Ovary (tissue), 9 donors: ENCODE results near the gene TRAFD1. TPM values are rescaled to one million over a fixed set of nuclear protein-coding genes. Genes with fewer than 3 reads are reported as not detected.

Experiments
- DNase-seq, 5 donors: peaks; one replicate each; pipeline ENCODE4 v3.0.0-alpha.2; 2019 to 2020
- H3K27ac ChIP-seq, 2 donors: fragments of 200-600 bp; one replicate each; pipeline versions ENCODE4 v1.5.1 to v1.8.0; 2019 to 2022
- H3K27me3 ChIP-seq: fragments of 200-600 bp; one replicate; pipeline ENCODE4 v1.8.0; 2022
- H3K36me3 ChIP-seq: fragments of 200-600 bp; sonication (generic); one replicate; pipeline ENCODE4 v1.5.1; 2019
- H3K4me1 ChIP-seq: one replicate; pipeline ENCODE4 v1.8.1; 2013; ENCODE audit warnings: mild to moderate bottlenecking, moderate library complexity; ENCODE audit not compliant: insufficient read depth
- H3K4me3 ChIP-seq: fragments of 200-600 bp; sonication (generic); one replicate; pipeline ENCODE4 v1.5.1; 2017
- H3K9me3 ChIP-seq, 2 donors: fragments of 200-600 bp in 1 of 2; sonication (generic) in 1 of 2; one replicate each; pipeline versions ENCODE4 v1.5.1 to v1.8.1; 2013 to 2019; ENCODE audit warnings: mild to moderate bottlenecking in 1 of 2, moderate library complexity in 1 of 2
- EP300 ChIP-seq: sonication (generic); formaldehyde crosslinking; IDR thresholded peaks from one replicate; pipeline ENCODE4 v1.6.1; 2017; ENCODE audit warnings: antibody characterized with exemption
- POLR2A ChIP-seq: fragments of 450-650 bp; IDR thresholded peaks from one replicate; pipeline ENCODE4 v1.6.1; 2017; ENCODE audit warnings: antibody characterized with exemption, mild to moderate bottlenecking, moderate library complexity
- WGBS, 3 donors: extraction: QIAGEN DNeasy Blood & Tissue Kit in 1 of 3; methylation state at CpG; one replicate each; pipeline versions ENCODE4 v1.1.5 to v1.1.7; 2013 to 2017; 5-methylcytosine and 5-hydroxymethylcytosine counted together
- intact Hi-C, 4 donors: fragments of 100-400 bp; cut with DNase I; formaldehyde crosslinking; loops; one replicate each; pipeline versions ENCODE4 v1.11.0 to v1.15.1; 2022 to 2023
- polyA plus RNA-seq, 2 donors: library from polyadenylated mRNA; stranded (reverse); fragments of 200-250 nt in 1 of 2; fragments of 350-450 nt in 1 of 2; fragmentation: Illumina TruSeq in 1 of 2; extraction: RNeasy Lipid Tissue Mini Kit (QIAGEN cat#74804) in 1 of 2; gene quantifications; one replicate each; pipeline ENCODE4 v1.2.3, GENCODE V29; 2013 to 2014
- total RNA-seq, 7 donors: library from RNA; depleted of rRNA in 2 of 7; stranded (reverse); fragments of >200 nt in 2 of 7; fragmentation: NEBNext Ultra II Directional in 3 of 7; extraction: Animal tissue kit (Norgen Biotek cat#: 25700) in 3 of 7; gene quantifications; one replicate each; pipeline versions ENCODE4 v1.1.0 to v1.2.4, GENCODE V29; 2016 to 2023
- TF ChIP-seq, protein P1 (sequence below), 3 donors: fragments of 450-650 bp in 2 of 3; fragments of 200-600 bp in 1 of 3; IDR thresholded peaks; one replicate each; pipeline versions ENCODE4 v1.5.1 to v1.8.0; 2016 to 2022; ENCODE audit warnings: antibody characterized with exemption in 3 of 3, mild to moderate bottlenecking in 1 of 3
- donor health status: DM: no; HTN: no; CAD: no; lungs with moderate emphysema.
- donor health status: DM: no; HTN: no; CAD: no.
- donor health status: Bipolar disorder and iron deficiency.
- donor health status: DM: yes; HTN: yes; CAD: no.
- donor health status: DM: no; HTN: no; CAD: no.
- donor health status: DM: yes; HTN: yes; CAD: no.

Gene TRAFD1
- total and polyA plus RNA-seq, 9 donors, result 13.9 to 49.6 (median 25.5) TPM

DNA sequence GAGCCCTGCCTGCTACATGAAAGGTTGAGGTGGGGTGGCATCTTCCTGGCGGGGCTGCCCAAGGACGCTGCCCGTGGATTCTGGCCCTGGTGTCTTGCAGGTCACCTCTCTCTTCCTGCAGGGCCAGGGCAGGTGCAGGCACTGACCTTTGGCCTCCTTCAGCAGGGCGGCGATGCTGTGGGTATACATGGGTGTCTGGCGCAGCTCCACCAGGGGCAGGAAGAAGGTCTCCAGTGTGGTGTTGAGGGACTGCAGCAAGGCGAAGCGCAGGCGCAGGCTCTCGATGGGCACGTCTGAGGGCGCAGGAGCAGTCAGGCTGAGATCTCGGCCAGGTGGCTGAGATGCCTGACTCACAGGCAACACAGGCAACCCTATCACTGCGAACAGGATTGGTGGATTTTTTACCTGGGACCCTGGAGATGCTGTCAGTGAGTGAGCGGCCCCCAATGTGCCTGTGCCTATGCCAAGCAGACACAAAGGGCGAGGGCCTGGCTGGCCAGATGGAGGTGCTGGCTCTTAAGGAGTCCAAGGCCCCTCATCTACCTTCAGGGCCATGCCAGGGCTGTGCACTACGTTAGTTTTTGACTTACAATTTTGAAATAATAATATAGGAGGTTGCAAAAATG is 45.7 kb downstream of the TRAFD1 start:
- TF ChIP-seq, protein P1, sequence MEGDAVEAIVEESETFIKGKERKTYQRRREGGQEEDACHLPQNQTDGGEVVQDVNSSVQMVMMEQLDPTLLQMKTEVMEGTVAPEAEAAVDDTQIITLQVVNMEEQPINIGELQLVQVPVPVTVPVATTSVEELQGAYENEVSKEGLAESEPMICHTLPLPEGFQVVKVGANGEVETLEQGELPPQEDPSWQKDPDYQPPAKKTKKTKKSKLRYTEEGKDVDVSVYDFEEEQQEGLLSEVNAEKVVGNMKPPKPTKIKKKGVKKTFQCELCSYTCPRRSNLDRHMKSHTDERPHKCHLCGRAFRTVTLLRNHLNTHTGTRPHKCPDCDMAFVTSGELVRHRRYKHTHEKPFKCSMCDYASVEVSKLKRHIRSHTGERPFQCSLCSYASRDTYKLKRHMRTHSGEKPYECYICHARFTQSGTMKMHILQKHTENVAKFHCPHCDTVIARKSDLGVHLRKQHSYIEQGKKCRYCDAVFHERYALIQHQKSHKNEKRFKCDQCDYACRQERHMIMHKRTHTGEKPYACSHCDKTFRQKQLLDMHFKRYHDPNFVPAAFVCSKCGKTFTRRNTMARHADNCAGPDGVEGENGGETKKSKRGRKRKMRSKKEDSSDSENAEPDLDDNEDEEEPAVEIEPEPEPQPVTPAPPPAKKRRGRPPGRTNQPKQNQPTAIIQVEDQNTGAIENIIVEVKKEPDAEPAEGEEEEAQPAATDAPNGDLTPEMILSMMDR (IDR thresholded peaks at IDR 0.05), result no peak
- TF ChIP-seq POLR2A (no peak), EP300 (no peak)
- no peak for DNase-seq
- Histone ChIP-seq H3K27ac (no peak overlapping the region), H3K36me3 (no peaks in the 10 kb centered on the region), H3K4me1 (no peaks in the 10 kb centered on the region), H3K27me3 (no peaks in the 10 kb centered on the region), H3K9me3 (no peaks in the 10 kb centered on the region), H3K4me3 (no peak overlapping the region)
- 89 to 91% (median 89%) methylated on average over 16 to 17 of the region's 17 CpGs for WGBS, 3 donors
- intact Hi-C loops, result no loop called here

DNA sequence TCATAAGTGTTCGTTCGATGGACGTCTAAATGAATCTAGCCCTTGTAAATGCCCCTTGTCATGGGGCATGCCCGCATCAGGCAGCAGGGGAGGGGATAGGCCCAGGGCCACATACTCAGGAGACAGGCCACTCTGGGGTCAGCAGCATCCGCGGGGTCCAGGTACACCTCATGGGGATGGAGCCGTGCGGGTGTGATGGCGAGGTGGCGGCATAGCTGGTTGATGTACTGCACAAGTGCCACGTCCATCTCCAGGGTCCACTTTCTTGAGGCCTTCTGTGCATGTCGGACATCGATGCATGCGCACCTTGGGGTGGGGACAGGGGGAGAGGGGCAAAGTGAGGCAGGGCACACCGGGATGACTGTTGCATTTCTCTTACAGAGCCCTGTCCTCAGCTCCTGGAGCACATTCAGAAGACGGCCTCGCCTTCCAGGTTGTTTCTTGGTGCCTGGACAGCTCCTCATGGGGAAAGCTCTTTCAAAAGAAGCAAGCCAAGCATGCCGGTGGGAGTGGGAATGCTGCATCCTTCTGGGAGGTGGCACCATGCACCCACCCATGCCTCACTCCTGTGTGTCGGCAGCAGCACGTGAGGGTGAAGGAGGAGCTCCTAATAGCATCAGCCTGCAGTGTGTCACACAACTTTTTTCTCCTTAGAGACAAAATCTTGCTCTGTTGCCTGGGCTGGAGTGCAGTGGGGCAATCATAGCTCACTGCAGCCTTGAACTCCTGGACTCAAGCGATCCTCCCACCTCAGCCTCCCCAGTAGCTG is 47.4 kb downstream of the TRAFD1 start:
- Histone ChIP-seq H3K4me3 (no peak overlapping the region), H3K9me3 (no peaks in the 10 kb centered on the region), H3K27me3 (no peaks in the 10 kb centered on the region), H3K4me1 (no peaks in the 10 kb centered on the region), H3K36me3 (no peaks in the 10 kb centered on the region), H3K27ac (no peak overlapping the region)
- WGBS, 3 donors, result 93 to 95% (median 94%) methylated on average over 21 of the region's 21 CpGs
- no peak for DNase-seq
- intact Hi-C loops, result no loop called here
- TF ChIP-seq EP300, result no peak
- TF ChIP-seq, protein P1 (IDR thresholded peaks at IDR 0.05), result no peak
- no peak for TF ChIP-seq POLR2A

DNA sequence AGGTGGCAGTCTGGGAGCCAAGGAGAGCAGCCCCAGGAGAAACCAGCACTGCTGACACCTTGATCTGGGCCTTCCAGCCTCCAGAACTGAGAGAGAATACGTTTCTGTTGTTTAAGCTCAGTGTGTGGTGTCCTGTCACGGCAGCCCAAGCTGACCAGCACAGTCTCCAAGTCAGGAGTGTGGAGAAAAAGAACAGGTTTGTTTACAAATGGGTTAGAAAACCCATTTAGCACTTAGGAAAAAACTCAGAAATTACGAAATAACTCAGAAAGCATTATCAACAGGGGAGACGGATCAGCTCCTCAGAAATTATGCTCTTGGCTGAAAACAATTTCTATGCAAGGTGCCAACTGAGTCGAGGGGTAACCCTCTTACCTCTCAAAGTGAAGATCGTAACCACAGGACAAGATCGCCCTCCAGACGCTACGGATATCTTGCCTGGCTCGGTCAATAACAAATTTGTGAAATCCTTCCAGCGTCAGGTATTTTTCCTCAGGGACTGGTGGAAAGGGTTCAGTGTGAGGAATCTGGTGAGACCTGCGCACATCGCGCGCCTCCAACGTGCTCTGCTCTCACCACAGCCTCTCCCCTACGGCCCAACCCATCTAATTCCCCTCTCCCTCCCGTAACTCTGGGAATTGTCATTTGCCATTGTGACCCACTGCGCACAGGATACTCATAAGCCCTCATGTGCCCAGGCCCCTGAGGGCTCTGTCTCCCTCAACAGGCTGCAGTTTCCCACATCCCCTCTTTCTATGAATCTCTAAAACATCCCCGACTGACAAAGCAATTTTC is 50.2 kb downstream of the TRAFD1 start:
- no peak for DNase-seq
- H3K9me3 ChIP-seq, result no peaks in the 10 kb centered on the region
- no peaks in the 10 kb centered on the region for H3K36me3 ChIP-seq
- H3K27me3 ChIP-seq, result no peaks in the 10 kb centered on the region
- H3K4me1 ChIP-seq, result no peaks in the 10 kb centered on the region
- TF ChIP-seq POLR2A (no peak), EP300 (no peak)
- TF ChIP-seq, protein P1 (IDR thresholded peaks at IDR 0.05), result no peak
- no peak overlapping the region for H3K27ac ChIP-seq
- 93 to 94% (median 93%) methylated on average over 20 of the region's 20 CpGs for WGBS, 3 donors
- intact Hi-C loops, result no loop called here
- H3K4me3 ChIP-seq, result no peak overlapping the region

DNA sequence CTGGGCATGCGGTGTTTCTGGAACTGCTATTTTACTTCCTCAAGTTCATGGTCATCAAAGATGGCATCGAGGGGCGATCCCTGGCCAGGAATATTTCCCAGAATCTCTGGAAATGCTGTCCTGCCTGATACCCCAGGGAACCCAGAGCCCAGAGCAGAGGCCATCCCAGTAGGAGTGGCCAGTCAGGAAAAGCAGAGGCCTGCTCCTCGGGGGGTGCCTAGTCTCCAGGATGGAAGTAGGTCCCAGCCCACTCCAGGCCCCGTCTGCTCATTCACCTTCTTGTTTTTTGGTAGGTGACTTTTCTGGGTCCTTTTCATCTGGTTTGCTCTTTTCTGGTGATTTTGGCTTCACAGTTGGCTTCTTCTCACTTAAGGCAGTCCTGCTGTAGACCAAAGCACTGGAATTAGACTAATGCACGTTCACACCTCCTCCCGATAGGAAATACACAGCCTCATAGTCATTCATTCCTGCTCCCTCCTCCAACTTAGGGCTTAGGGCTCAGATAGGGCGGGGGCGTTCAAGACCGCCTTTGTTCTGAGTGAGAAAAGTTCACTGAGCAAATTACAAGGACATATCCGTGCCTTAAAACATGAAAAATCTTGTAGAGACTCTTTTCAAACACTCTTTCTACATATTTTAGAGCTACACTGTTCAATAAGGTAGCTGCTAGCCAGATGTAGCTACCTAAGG is 51.1 kb downstream of the TRAFD1 start:
- Histone ChIP-seq H3K27me3 (no peaks in the 10 kb centered on the region), H3K9me3 (no peaks in the 10 kb centered on the region), H3K36me3 (no peaks in the 10 kb centered on the region), H3K4me1 (no peaks in the 10 kb centered on the region), H3K4me3 (no peak overlapping the region), H3K27ac (no peak overlapping the region)
- TF ChIP-seq, protein P1 (IDR thresholded peaks at IDR 0.05), result no peak
- no peak for TF ChIP-seq POLR2A
- no peak for TF ChIP-seq EP300
- no peak for DNase-seq
- 85 to 86% (median 86%) methylated on average over 11 of the region's 11 CpGs for WGBS, 3 donors
- intact Hi-C loops, result no loop called here
